SK-N-SH (cell line): ENCODE results near the gene PTDSS2. TPM values are rescaled to one million over a fixed set of nuclear protein-coding genes. Genes with fewer than 3 reads are reported as not detected.

Source experiments
- CTCF ChIA-PET: fragments of 300-600, 350-600 bp; formaldehyde crosslinking; extraction: SDS; loops from one replicate; lab custom pipeline; 2021; lab: Yijun Ruan, JAX
- POLR2A ChIA-PET: fragments of 350-600 bp; sonication (Branson Sonifier 250); formaldehyde crosslinking; extraction: SDS; loops from one replicate; lab custom pipeline; 2020; ENCODE audit warnings: antibody characterized with exemption, inconsistent platforms; lab: Yijun Ruan, JAX
- DNase-seq: peaks from one replicate; pipeline ENCODE4 v3.0.0; 2012
- H2AFZ ChIP-seq: fragments of 200-600 bp; sonication (generic); 2 replicates; pipeline ENCODE4 v1.8.1; 2016; ENCODE audit warnings: antibody characterized with exemption, mild to moderate bottlenecking, low read depth
- H3F3A ChIP-seq: fragments of 200-600 bp; sonication (generic); replicated peaks from 2 replicates; pipeline ENCODE3; 2016; ENCODE audit warnings: antibody characterized with exemption, mild to moderate bottlenecking; ENCODE audit not compliant: insufficient read depth
- H3K27ac ChIP-seq, 2 experiments: fragments of 200-500 bp in 1 of 2; fragments of 200-600 bp in 1 of 2; sonication (Bioruptor generic) in 1 of 2; sonication (generic), shearing (Covaris generic) in 1 of 2; 2 replicates each; pipeline versions ENCODE4 v1.5.1 to v1.6.1; 2014 to 2016; ENCODE audit warnings: low read depth in 2 of 2, inconsistent platforms in 1 of 2, low read length in 1 of 2, mild to moderate bottlenecking in 1 of 2, mixed read lengths in 1 of 2
- H3K27me3 ChIP-seq: fragments of 200-600 bp; sonication (generic), shearing (Covaris generic); 2 replicates; pipeline ENCODE4 v1.6.1; 2016; ENCODE audit warnings: mixed run types; ENCODE audit not compliant: insufficient read depth
- H3K36me3 ChIP-seq, 2 experiments: fragments of 200-500 bp in 1 of 2; fragments of 200-600 bp in 1 of 2; sonication (Bioruptor generic) in 1 of 2; sonication (generic) in 1 of 2; replicated peaks in 1 of 2; 2 replicates each; pipeline versions ENCODE3 to v1.5.1; 2014 to 2016; ENCODE audit warnings: low read length in 1 of 2, mild to moderate bottlenecking in 1 of 2; ENCODE audit not compliant: insufficient read depth in 2 of 2, control insufficient read depth in 1 of 2
- H3K4me1 ChIP-seq, 2 experiments: fragments of 200-500 bp in 1 of 2; fragments of 200-600 bp in 1 of 2; sonication (Bioruptor generic) in 1 of 2; sonication (generic), shearing (Covaris generic) in 1 of 2; 2 replicates each; pipeline versions ENCODE4 v1.5.1 to v1.6.1; 2014 to 2016; ENCODE audit warnings: low read depth in 1 of 2, low read length in 1 of 2, mixed run types in 1 of 2; ENCODE audit not compliant: insufficient read depth in 2 of 2, control insufficient read depth in 1 of 2
- H3K4me2 ChIP-seq: fragments of 200-600 bp; sonication (generic), shearing (Covaris generic); 2 replicates; pipeline ENCODE4 v1.6.1; 2017; ENCODE audit warnings: mixed run types
- H3K4me3 ChIP-seq, 2 experiments: fragments of 200-500 bp in 1 of 2; fragments of 200-600 bp in 1 of 2; sonication (Bioruptor generic) in 1 of 2; sonication (generic), shearing (Covaris generic) in 1 of 2; 2 replicates each; pipeline versions ENCODE4 v1.5.1 to v1.8.1; 2014 to 2016; ENCODE audit warnings: low read depth in 2 of 2, inconsistent platforms in 1 of 2, low read length in 1 of 2, mild to moderate bottlenecking in 1 of 2, mixed read lengths in 1 of 2, moderate library complexity in 1 of 2
- H3K79me2 ChIP-seq: fragments of 200-600 bp; sonication (generic); 2 replicates; pipeline ENCODE4 v1.8.1; 2017; ENCODE audit warnings: mild to moderate bottlenecking; ENCODE audit not compliant: insufficient read depth
- H3K9ac ChIP-seq: fragments of 200-600 bp; sonication (generic); 2 replicates; pipeline ENCODE4 v1.6.1; 2017; ENCODE audit warnings: mixed run types
- H3K9me2 ChIP-seq: fragments of 200-600 bp; sonication (generic); 2 replicates; pipeline ENCODE4 v1.6.1; 2017; ENCODE audit warnings: mixed run types
- H3K9me3 ChIP-seq: fragments of 200-600 bp; sonication (generic); 2 replicates; pipeline ENCODE4 v1.6.1; 2017; ENCODE audit warnings: mixed run types, mild to moderate bottlenecking, moderate library complexity
- H4K20me1 ChIP-seq: fragments of 200-600 bp; sonication (generic); 2 replicates; pipeline ENCODE4 v1.6.1; 2017; ENCODE audit warnings: mild to moderate bottlenecking, mixed run types; ENCODE audit not compliant: insufficient read depth
- CTCF ChIP-seq: fragments of 200-600 bp; sonication (generic); IDR thresholded peaks from 2 replicates; pipeline ENCODE4 v1.6.1; 2017; ENCODE audit warnings: antibody characterized with exemption, mild to moderate bottlenecking, moderate library complexity
- ELF1 ChIP-seq: IDR thresholded peaks from 2 replicates; pipeline ENCODE4 v1.4.0; 2012
- EP300 ChIP-seq, 2 experiments: IDR thresholded peaks; 2 replicates each; pipeline versions ENCODE4 v1.4.0 to v1.6.1; 2012; ENCODE audit warnings: borderline replicate concordance in 1 of 2, low read depth in 1 of 2, low read length in 1 of 2
- EZH2phosphoT487 ChIP-seq: fragments of 200-600 bp; sonication (generic); IDR thresholded peaks from 2 replicates; pipeline ENCODE4 v1.6.1; 2017; ENCODE audit warnings: low read depth, mixed run types, mild to moderate bottlenecking, antibody characterized with exemption, moderate library complexity, borderline replicate concordance
- FOSL2 ChIP-seq: IDR thresholded peaks from 2 replicates; pipeline ENCODE4 v1.4.0; 2012; ENCODE audit warnings: low read depth, mild to moderate bottlenecking, moderate library complexity, borderline replicate concordance
- FOXM1 ChIP-seq: IDR thresholded peaks from 2 replicates; pipeline ENCODE4 v1.4.0; 2012; ENCODE audit warnings: low read depth, mild to moderate bottlenecking
- GABPA ChIP-seq: IDR thresholded peaks from 2 replicates; pipeline ENCODE4 v1.4.0; 2012; ENCODE audit warnings: low read depth, mild to moderate bottlenecking
- MEF2A ChIP-seq: IDR thresholded peaks from 2 replicates; pipeline ENCODE4 v1.4.0; 2012; ENCODE audit warnings: low read depth, borderline replicate concordance
- MXI1 ChIP-seq: IDR thresholded peaks from 2 replicates; pipeline ENCODE4 v1.6.1; 2012; ENCODE audit warnings: mild to moderate bottlenecking, low read depth, low read length, improper control_type of control experiment
- NFIC ChIP-seq: IDR thresholded peaks from 2 replicates; pipeline ENCODE4 v1.4.0; 2012; ENCODE audit warnings: borderline replicate concordance
- RCOR1 ChIP-seq: fragments of 150-350 bp; IDR thresholded peaks from 2 replicates; pipeline ENCODE4 v1.6.1; 2017; ENCODE audit warnings: antibody characterized with exemption, low read length
- REST ChIP-seq: IDR thresholded peaks from 2 replicates; pipeline ENCODE4 v1.6.1; 2012; ENCODE audit warnings: mild to moderate bottlenecking, low read depth, low read length, moderate library complexity
- RXRA ChIP-seq: IDR thresholded peaks from 2 replicates; pipeline ENCODE4 v1.4.0; 2012; ENCODE audit warnings: low read depth, mild to moderate bottlenecking, borderline replicate concordance
- SIN3A ChIP-seq: IDR thresholded peaks from 2 replicates; pipeline ENCODE4 v1.6.1; 2012; ENCODE audit warnings: low read depth, mild to moderate bottlenecking, low read length, moderate library complexity, borderline replicate concordance
- SMC3 ChIP-seq: IDR thresholded peaks from 2 replicates; pipeline ENCODE4 v1.6.1; 2012; ENCODE audit warnings: low read depth, low read length, improper control_type of control experiment
- TAF1 ChIP-seq: IDR thresholded peaks from 2 replicates; pipeline ENCODE4 v1.6.1; 2012; ENCODE audit warnings: low read depth, mild to moderate bottlenecking, low read length, moderate library complexity, borderline replicate concordance
- YY1 ChIP-seq: IDR thresholded peaks from 2 replicates; pipeline ENCODE4 v1.4.0; 2012; ENCODE audit warnings: low read depth, mild to moderate bottlenecking
- ZBTB33 ChIP-seq: IDR thresholded peaks from 2 replicates; pipeline ENCODE4 v1.4.0; 2012; ENCODE audit warnings: low read depth, borderline replicate concordance
- WGBS: methylation state at CpG from one replicate; pipeline ENCODE4 v1.1.6; 2017; ENCODE audit warnings: low lambda C conversion rate; 5-methylcytosine and 5-hydroxymethylcytosine counted together
- polyA plus RNA-seq, 3 experiments: library from polyadenylated mRNA; depleted of rRNA; stranded (reverse); fragments of >200 nt; gene quantifications; 2 replicates each; pipeline ENCODE4 v1.2.3, GENCODE V29; 2012

The PTDSS2 gene
- polyA plus RNA-seq, 1 of the 3 experiments (the other 2 are of a cell fraction): 28.6 TPM

- POLR2A ChIA-PET: no interaction called here
- Histone ChIP-seq H3K9ac (no peak within 1 kb of the TSS), H3K79me2 (no peaks in the 10 kb centered on the region), H3K27me3 (peaks cover 9% of the 10 kb centered on the region; the same call in 1 of the 2 replicates), H3K36me3 (no peaks in the 10 kb centered on the region), H3K27ac (no peak within 1 kb of the TSS; a peak in 1 of 4 replicates), H2AFZ (no peak within 1 kb of the TSS), H3K4me1 (peaks cover 0 to 12% of the 10 kb centered on the region in 2 experiments; a peak in 1 of 4 replicates), H3K9me2 (no peaks in the 10 kb centered on the region), H3K9me3 (no peaks in the 10 kb centered on the region), H3K4me2 (no peak within 1 kb of the TSS), H3K4me3 (no peak within 1 kb of the TSS), H3F3A (no peaks in the 10 kb centered on the region), H4K20me1 (no peaks in the 10 kb centered on the region)
- CTCF ChIA-PET: interaction anchor here (0.9 to 1.3 kb wide), 4 partner anchors 12 to 44 kb away, joined by 3 to 4 read pairs (median 3); no protein-coding TSS in a partner anchor
- WGBS: 6% methylated on average over 6 of the region's 35 CpGs
- no peak for TF ChIP-seq TAF1
- TF ChIP-seq FOXM1: no peak
- TF ChIP-seq SIN3A: no peak
- DNase-seq: peak; percentile 68
Observed at GRCh38 chr11:441418-442274, 8.4 kb upstream of the PTDSS2 start, which contains the start of gene ANO9. TSS of gene ANO9 (minus strand) at chr11:442011. CDS start at chr11:441926, 85 bp downstream.

- H3K4me3 ChIP-seq: no peak overlapping the region
- ChIA-PET POLR2A (interaction anchor here (0.8 to 1.1 kb wide), 2 partner anchors 36 to 344 kb away, joined by 3 to 4 read pairs; no protein-coding TSS in a partner anchor), CTCF (interaction anchor here (1.1 to 2.6 kb wide), 2 partner anchors 46 to 75 kb away, joined by 3 to 12 read pairs; no protein-coding TSS in a partner anchor)
- DNase-seq: peak; percentile 80
- H3K79me2 ChIP-seq: no peaks in the 10 kb centered on the region
- H3K9me2 ChIP-seq: no peaks in the 10 kb centered on the region
- H3K27me3 ChIP-seq: peaks cover 9% of the 10 kb centered on the region; the same call in 1 of the 2 replicates
- no peak overlapping the region; a peak in 1 of 4 replicates for H3K27ac ChIP-seq
- no peak overlapping the region for H3K4me2 ChIP-seq
- 40% methylated on average over 1 of the region's 16 CpGs for WGBS
- no peaks in the 10 kb centered on the region for H3F3A ChIP-seq
- no peaks in the 10 kb centered on the region for H4K20me1 ChIP-seq
- no peak overlapping the region for H3K9ac ChIP-seq
- H3K9me3 ChIP-seq: no peaks in the 10 kb centered on the region
- peaks cover 0 to 12% of the 10 kb centered on the region in 2 experiments; a peak in 1 of 4 replicates for H3K4me1 ChIP-seq
- no peak overlapping the region for H2AFZ ChIP-seq
- H3K36me3 ChIP-seq: no peaks in the 10 kb centered on the region
- TF ChIP-seq NFIC (no peak), CTCF (no peak), EZH2phosphoT487 (no peak), FOSL2 (no peak), ELF1 (no peak), MEF2A (no peak), RXRA (no peak), GABPA (no peak), YY1 (no peak), RCOR1 (no peak), SMC3 (no peak), REST (no peak), ZBTB33 (no peak), MXI1 (no peak), EP300 (IDR thresholded peaks at IDR 0.05; ENCODE audit: borderline replicate concordance in 1 of 2, low read depth in 1 of 2, low read length in 1 of 2) (no peak)
Observed at GRCh38 chr11:442611-443081, 7.4 kb upstream of the PTDSS2 start.
